C4-2B (cell line): ENCODE measurements around the gene PPT2.

ENCODE experiments used
- H3K27ac ChIP-seq: fragments of 450-650 bp; 2 replicates; pipeline ENCODE4 v1.5.1; 2017
- ZFX ChIP-seq: fragments of 450-650 bp; IDR thresholded peaks from 2 replicates; pipeline ENCODE4 v1.6.1; 2017
- TF ChIP-seq, protein P1 (sequence below): fragments of 450-650 bp; conservative IDR thresholded peaks from 2 replicates; pipeline ENCODE4 v1.5.1; 2017; ENCODE audit warnings: mild to moderate bottlenecking

The PPT2 gene

DNA sequence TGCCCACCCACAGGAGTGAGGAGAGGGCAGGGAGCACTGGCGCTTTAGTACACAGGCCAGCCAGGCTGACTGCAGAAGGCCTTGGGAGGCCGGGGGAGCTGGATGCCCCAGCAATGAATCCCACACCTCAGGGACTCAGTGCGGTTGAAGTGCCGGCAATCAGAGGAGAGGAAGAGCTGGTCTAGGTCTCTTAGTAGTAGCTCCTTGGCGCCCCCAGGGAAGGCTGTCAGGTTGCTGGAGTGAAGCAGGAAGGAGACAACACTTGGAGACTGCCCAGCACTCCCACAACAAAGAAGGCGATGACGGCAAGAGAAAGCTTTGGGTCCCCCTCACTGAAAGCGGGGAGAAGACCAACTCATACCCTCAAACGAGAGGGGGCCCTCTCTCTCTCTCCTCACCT, 36.5 kb upstream of the PPT2 start:
- TF ChIP-seq ZFX = no peak
- TF ChIP-seq, protein P1, sequence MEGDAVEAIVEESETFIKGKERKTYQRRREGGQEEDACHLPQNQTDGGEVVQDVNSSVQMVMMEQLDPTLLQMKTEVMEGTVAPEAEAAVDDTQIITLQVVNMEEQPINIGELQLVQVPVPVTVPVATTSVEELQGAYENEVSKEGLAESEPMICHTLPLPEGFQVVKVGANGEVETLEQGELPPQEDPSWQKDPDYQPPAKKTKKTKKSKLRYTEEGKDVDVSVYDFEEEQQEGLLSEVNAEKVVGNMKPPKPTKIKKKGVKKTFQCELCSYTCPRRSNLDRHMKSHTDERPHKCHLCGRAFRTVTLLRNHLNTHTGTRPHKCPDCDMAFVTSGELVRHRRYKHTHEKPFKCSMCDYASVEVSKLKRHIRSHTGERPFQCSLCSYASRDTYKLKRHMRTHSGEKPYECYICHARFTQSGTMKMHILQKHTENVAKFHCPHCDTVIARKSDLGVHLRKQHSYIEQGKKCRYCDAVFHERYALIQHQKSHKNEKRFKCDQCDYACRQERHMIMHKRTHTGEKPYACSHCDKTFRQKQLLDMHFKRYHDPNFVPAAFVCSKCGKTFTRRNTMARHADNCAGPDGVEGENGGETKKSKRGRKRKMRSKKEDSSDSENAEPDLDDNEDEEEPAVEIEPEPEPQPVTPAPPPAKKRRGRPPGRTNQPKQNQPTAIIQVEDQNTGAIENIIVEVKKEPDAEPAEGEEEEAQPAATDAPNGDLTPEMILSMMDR = no peak
- H3K27ac ChIP-seq = no peak overlapping the region

DNA sequence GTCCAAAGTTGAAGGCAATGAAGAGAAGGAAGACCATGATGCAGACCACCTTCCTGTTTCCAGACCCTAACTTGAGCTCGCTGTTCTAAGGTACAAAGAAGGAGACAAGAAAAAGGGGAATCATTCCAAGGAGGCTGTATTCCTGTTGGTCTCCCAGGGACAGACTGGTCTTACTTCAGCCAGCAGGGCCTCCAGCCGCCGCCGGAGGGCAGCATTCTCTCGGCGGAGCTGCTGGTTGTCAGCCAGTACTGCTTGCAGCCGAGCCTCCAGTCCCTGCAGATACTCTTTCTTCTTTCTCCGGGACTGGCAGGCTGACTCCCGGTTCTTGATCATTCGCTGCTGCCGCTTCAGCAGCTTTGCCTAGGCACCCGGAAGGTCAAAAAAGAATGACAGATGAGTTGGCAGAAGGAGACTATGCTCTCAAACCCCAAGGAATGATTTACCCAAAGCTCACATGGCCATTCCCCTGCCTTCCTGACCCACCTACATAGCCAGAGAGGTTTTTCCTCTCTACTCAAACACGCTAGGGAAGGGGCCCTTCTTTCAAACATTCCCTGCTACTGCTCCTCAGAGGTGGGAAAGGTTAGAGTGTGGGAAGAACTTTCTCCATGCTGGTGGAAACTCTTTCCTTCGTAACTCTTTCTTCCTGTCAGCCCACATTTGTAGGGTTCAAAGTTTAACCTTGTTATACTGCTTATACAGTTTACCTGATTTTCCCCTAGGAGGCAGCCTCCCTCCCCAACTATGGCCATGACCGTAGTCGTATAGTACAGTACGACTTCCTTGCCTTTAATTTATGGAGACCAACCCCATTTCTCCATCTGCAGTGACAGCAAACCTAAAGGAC, 34.9 kb upstream of the PPT2 start:
- H3K27ac ChIP-seq = no peak overlapping the region
- TF ChIP-seq ZFX = no peak
- TF ChIP-seq, protein P1 = peak; percentile 96

DNA sequence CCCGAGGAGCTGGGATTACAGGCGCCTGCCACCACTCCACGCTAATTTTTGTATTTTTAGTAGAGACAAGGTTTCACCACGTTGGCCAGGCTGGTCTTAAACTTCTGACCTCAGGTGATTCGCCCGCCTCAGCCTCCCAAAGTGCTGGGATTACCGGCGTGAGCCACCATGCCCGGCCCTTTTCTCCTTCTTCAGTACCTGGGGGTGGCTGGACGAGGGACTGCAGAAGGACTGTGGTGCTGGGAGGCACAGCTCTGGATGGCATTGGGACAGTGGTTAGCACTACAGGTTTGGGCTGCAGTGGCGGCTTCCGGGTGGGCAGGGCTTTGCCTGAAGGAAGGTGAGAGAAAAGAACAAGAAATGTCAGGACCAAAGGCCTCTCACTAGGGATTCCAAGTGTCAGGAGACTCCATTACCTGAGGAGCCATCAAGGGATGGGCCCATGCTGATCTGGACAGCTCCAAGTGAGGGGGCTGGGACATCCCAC, 33.3 kb upstream of the PPT2 start:
- no peak overlapping the region for H3K27ac ChIP-seq
- no peak for TF ChIP-seq ZFX
- TF ChIP-seq, protein P1 = no peak

DNA sequence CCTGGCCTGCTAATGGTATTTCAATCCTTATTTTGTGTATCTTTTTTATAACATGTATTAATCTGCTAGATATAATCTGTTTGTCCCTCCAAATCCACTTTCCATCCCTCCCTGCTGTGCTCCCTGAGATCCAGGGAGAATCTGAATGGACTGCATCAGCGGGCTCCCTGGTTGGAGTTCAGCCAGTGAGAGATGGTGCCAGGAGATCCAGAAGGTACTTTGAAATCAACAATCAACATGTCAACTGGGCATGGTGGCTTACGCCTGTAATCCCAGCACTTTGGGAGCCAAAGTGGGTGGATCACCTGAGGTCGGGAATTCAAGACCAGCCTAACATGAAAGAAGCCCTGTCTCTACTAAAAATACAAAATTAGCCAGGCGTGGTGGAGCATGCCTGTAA, 30.3 kb upstream of the PPT2 start:
- no peak overlapping the region for H3K27ac ChIP-seq
- TF ChIP-seq, protein P1 = no peak
- TF ChIP-seq ZFX = no peak

DNA sequence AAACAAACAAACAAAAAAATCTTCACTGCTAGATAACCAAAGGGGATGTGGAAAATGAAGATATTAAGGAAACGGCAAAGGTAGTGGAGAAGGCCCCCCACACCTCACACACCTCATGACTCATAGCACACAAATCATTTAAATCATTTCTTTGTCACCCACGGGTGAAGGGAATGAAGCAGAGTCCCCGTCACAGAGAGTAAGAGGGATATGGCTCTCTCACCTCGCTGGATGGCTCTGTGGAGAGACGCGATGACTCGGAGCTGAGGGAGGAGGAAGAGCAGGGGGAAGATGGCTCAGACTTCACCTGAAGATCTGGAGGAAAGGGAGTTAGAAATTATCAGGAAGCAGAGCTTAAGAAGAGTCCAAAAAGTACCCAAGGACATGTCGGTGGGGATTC, 27.1 kb upstream of the PPT2 start:
- no peak for TF ChIP-seq ZFX
- TF ChIP-seq, protein P1 = no peak
- peak overlapping the region; percentile 93 for H3K27ac ChIP-seq

DNA sequence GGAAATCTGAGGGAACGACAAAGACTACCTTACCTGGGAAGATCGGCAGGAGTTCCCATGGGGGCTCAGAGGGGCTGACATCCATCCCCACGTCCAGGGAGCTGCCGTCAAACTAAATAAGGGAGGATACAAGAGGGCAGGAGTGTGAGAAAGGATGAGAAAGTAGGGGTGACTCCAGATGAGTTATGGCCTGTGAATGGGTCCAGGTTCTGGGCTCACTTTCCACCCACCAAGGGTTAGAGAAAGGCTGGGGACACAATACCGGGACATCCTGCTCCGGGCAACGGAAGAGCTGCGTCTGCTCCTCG, 26.6 kb upstream of the PPT2 start:
- peak overlapping the region; percentile 93 for H3K27ac ChIP-seq
- no peak for TF ChIP-seq ZFX
- TF ChIP-seq, protein P1 = no peak

DNA sequence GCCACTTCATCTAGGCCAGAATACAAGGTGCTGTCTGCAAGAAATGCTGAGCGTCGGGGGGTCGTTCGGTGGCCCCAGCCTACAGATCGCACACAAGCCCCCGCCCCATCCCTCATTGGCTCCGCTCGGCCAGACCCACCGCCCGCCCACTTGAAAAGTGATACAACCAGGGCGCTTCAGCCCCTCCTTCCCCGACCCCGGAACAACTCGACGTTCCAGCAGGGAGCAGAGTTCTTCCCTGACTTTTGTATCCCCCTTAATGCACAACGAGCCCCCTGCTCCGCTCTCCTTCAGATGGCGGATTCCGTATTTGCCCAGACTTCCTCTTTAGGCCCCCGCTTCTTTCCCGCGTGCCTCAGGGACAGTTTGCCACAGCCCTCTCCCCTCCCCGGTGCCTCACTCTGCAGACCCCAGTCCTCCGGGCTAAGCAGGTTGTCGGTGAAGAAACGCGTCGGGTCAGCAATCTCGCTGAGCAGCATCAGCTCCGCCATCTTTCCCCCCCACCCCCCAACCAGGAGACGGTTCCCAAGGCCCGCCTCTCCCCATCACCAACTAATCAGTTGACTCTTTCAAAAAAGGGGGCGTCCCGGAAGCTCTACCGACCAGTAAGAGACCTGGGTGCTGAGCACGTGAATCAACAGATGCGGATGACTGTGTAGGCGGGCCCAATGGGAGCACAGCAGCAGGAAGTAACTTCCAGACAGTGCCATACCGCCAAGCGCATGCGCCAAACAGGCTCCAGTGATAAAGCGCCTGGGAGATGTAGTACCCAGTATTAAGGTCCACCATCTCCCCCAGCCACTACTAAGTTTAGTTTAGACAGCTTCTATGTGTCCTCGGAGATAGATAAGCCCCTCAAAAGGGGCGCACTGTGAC, 26.0 kb upstream of the PPT2 start, which contains the start of gene ATF6B:
ATF6B (minus strand) TSS at position 530 of the 876 bp plus-strand sequence; CDS start at position 491, 39 bp downstream.
- TF ChIP-seq ZFX = no peak
- TF ChIP-seq, protein P1 = no peak
- peak within 1 kb of the TSS; percentile 93 for H3K27ac ChIP-seq
